Measurements from ENCODE around the gene PRELID3B.

PRELID3B gene

GRCh38 chr20:59006167-59006863, 36.3 kb downstream of the PRELID3B start:
- Histone ChIP-seq H3K4me3 (replicated peaks; ENCODE audit: insufficient read depth, low read length) (peak overlapping the region; percentile 59), H3K27me3 (ENCODE audit: insufficient read depth, poor library complexity, severe bottlenecking) (no peaks in the 10 kb centered on the region), H3K27ac (replicated peaks) (peak overlapping the region; percentile 68)
- no peak for TF ChIP-seq REST (IDR thresholded peaks at IDR 0.05; ENCODE audit: insufficient replicate concordance, low read depth)
- TF ChIP-seq SPI1 (IDR thresholded peaks at IDR 0.05; ENCODE audit: borderline replicate concordance, low read depth): no peak
- TF ChIP-seq CTCF (IDR thresholded peaks at IDR 0.05; ENCODE audit: insufficient read depth, low read length): no peak
- TF ChIP-seq POLR2AphosphoS5 (IDR thresholded peaks at IDR 0.05; ENCODE audit: low read depth): no peak
- TF ChIP-seq GABPA (IDR thresholded peaks at IDR 0.05; ENCODE audit: low read depth): no peak
- no peak for DNase-seq (ENCODE audit: low read depth in 1 of 2, low spot score in 1 of 2)

- no peak for DNase-seq (ENCODE audit: low read depth in 1 of 2, low spot score in 1 of 2)
- Histone ChIP-seq H3K27me3 (ENCODE audit: insufficient read depth, poor library complexity, severe bottlenecking) (no peaks in the 10 kb centered on the region), H3K4me3 (replicated peaks; ENCODE audit: insufficient read depth, low read length) (peak overlapping the region; percentile 59), H3K27ac (replicated peaks) (peak overlapping the region; percentile 68)
- no peak for TF ChIP-seq CTCF (IDR thresholded peaks at IDR 0.05; ENCODE audit: insufficient read depth, low read length)
- TF ChIP-seq POLR2AphosphoS5 (IDR thresholded peaks at IDR 0.05; ENCODE audit: low read depth): no peak
- TF ChIP-seq GABPA (IDR thresholded peaks at IDR 0.05; ENCODE audit: low read depth): no peak
- TF ChIP-seq REST (IDR thresholded peaks at IDR 0.05; ENCODE audit: insufficient replicate concordance, low read depth): no peak
- no peak for TF ChIP-seq SPI1 (IDR thresholded peaks at IDR 0.05; ENCODE audit: borderline replicate concordance, low read depth)
These were observed 36.9 kb downstream of the PRELID3B start for GRCh38 chr20:59005523-59006166.

GRCh38 chr20:59004763-59005522, 37.6 kb downstream of the PRELID3B start:
- H3K4me3 ChIP-seq (replicated peaks; ENCODE audit: insufficient read depth, low read length): peak overlapping the region; percentile 59
- TF ChIP-seq CTCF (IDR thresholded peaks at IDR 0.05; ENCODE audit: insufficient read depth, low read length) (no peak), POLR2AphosphoS5 (IDR thresholded peaks at IDR 0.05; ENCODE audit: low read depth) (0 out of 2 replicates have a peak, but pooled peaks have one; percentile 21), GABPA (IDR thresholded peaks at IDR 0.05; ENCODE audit: low read depth) (no peak), SPI1 (IDR thresholded peaks at IDR 0.05; ENCODE audit: borderline replicate concordance, low read depth) (peak; percentile 22; the same call in 1 of the 2 replicates), REST (IDR thresholded peaks at IDR 0.05; ENCODE audit: insufficient replicate concordance, low read depth) (no peak)
- DNase-seq (ENCODE audit: low read depth in 1 of 2, low spot score in 1 of 2): peak; percentile 82 to 83
- H3K27me3 ChIP-seq (ENCODE audit: insufficient read depth, poor library complexity, severe bottlenecking): no peaks in the 10 kb centered on the region
- H3K27ac ChIP-seq (replicated peaks): peak overlapping the region; percentile 53

All from HL-60 (cell line).